Uterus (tissue), 2 donors: Measurements from ENCODE around the gene SLC6A7.

Experiments
- POLR2A ChIP-seq, 2 donors: fragments of 450-650 bp; IDR thresholded peaks; one replicate each; pipeline ENCODE4 v1.6.1; 2016; ENCODE audit warnings: antibody characterized with exemption in 2 of 2, mild to moderate bottlenecking in 1 of 2, moderate library complexity in 1 of 2
- TF ChIP-seq, protein P1 (sequence below), 4 experiments: fragments of 200-600 bp in 2 of 4; fragments of 450-650 bp in 2 of 4; sonication (generic) in 2 of 4; IDR thresholded peaks; one replicate each; pipeline ENCODE4 v1.5.1; 2016 to 2019; ENCODE audit warnings: antibody characterized with exemption in 4 of 4, mild to moderate bottlenecking in 2 of 4, moderate library complexity in 1 of 4

DNA sequence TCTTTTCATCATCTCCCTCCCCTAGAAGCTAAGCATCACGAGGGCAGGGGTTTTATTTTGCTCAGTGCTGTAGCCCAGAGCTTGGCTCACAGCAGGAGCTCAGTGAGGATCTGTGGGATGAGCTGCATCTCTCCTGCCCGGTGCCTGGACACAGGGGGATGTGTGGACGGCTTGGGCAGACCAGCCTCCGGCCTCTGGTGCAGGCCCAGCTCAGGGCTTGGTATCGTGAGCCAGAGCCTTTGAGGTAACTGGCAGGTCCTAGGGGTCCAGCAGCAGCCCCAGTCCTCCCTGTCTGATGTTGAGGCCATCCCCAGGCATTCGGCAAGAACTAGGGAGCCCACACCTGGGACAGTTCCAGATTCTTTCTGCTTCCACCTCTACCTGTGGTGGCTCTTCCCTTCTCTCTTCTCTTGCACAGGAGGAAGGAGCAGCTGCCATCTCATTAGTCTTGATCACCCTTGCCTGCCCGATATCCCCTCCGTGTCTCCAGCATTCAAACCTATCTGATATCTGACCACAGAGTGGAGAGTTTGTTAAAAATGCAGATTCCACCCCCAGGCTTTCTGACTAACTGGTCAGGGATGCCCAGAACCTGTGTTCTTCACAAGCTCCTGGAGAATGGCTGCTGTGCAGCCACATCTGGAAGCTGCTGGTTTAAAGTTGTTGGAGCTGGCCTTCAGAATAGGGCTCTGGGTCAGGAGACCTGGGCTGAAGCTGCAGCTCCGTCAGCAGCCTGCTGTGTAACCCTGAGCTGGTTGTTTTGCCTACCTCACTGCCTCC lies 7.9 kb upstream of the SLC6A7 start:
- TF ChIP-seq POLR2A (IDR thresholded peaks at IDR 0.05): no peak
- TF ChIP-seq, protein P1, sequence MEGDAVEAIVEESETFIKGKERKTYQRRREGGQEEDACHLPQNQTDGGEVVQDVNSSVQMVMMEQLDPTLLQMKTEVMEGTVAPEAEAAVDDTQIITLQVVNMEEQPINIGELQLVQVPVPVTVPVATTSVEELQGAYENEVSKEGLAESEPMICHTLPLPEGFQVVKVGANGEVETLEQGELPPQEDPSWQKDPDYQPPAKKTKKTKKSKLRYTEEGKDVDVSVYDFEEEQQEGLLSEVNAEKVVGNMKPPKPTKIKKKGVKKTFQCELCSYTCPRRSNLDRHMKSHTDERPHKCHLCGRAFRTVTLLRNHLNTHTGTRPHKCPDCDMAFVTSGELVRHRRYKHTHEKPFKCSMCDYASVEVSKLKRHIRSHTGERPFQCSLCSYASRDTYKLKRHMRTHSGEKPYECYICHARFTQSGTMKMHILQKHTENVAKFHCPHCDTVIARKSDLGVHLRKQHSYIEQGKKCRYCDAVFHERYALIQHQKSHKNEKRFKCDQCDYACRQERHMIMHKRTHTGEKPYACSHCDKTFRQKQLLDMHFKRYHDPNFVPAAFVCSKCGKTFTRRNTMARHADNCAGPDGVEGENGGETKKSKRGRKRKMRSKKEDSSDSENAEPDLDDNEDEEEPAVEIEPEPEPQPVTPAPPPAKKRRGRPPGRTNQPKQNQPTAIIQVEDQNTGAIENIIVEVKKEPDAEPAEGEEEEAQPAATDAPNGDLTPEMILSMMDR (IDR thresholded peaks at IDR 0.05): no peak
